SJSA1 (cell line): ENCODE measurements around the gene LGALS13. TPM values are rescaled to one million over a fixed set of nuclear protein-coding genes. Genes with fewer than 3 reads are reported as not detected.
"Not testable (repeated sequence)": the region's sequence is repeated elsewhere in the genome, so short reads cannot be mapped to it uniquely, and the experiment has no call there.

Source experiments
- DNase-seq, 2 experiments: peaks; one replicate each; pipeline ENCODE4 v3.0.0-alpha.2; 2015 to 2020; ENCODE audit warnings: low spot score in 2 of 2, low read depth in 1 of 2
- H3K27ac ChIP-seq: fragments of 250-450 bp; sonication (Bioruptor Pico); 2 replicates; pipeline ENCODE4 v1.5.1; 2020; ENCODE audit warnings: mild to moderate bottlenecking, moderate library complexity
- H3K27me3 ChIP-seq: fragments of 250-450 bp; sonication (Bioruptor Pico); replicated peaks from 2 replicates; pipeline ENCODE4 v1.5.1; 2020; ENCODE audit warnings: mild to moderate bottlenecking, moderate library complexity
- H3K36me3 ChIP-seq: fragments of 250-450 bp; sonication (Bioruptor Pico); 2 replicates; pipeline ENCODE4 v1.5.1; 2020; ENCODE audit warnings: mild to moderate bottlenecking
- H3K4me1 ChIP-seq: fragments of 250-450 bp; sonication (Bioruptor Pico); replicated peaks from 2 replicates; pipeline ENCODE4 v1.6.1; 2021; ENCODE audit warnings: mild to moderate bottlenecking
- H3K4me3 ChIP-seq: fragments of 250-450 bp; sonication (Bioruptor Pico); 2 replicates; pipeline ENCODE4 v1.5.1; 2020; ENCODE audit warnings: mild to moderate bottlenecking
- H3K9me3 ChIP-seq: fragments of 250-450 bp; sonication (Bioruptor Pico); replicated peaks from 2 replicates; pipeline ENCODE4 v1.5.1; 2020; ENCODE audit warnings: mild to moderate bottlenecking
- total RNA-seq: library from RNA; depleted of rRNA; stranded (reverse); fragments of >200 nt; shearing (Covaris generic); gene quantifications from 2 replicates; pipeline ENCODE4 v1.2.3, GENCODE V29; 2014

The LGALS13 gene
- total RNA-seq, 1 experiment from 2014 or later = not detected

- H3K4me3 ChIP-seq = no peak overlapping the region
- no peak overlapping the region for H3K27ac ChIP-seq
- H3K4me1 ChIP-seq = no peaks in the 10 kb centered on the region
- H3K27me3 ChIP-seq = peaks cover 3% of the 10 kb centered on the region; the same call in 1 of the 2 replicates
- H3K9me3 ChIP-seq = no peaks in the 10 kb centered on the region
- no peak for DNase-seq
- no peaks in the 10 kb centered on the region for H3K36me3 ChIP-seq
Measured at GRCh38 chr19:39590265-39590664, 12.1 kb upstream of the LGALS13 start.

GRCh38 chr19:39592381-39592780 lies 9.9 kb upstream of the LGALS13 start:
- Histone ChIP-seq H3K27ac (no peak overlapping the region), H3K27me3 (no peaks in the 10 kb centered on the region; the same call in 1 of the 2 replicates)

GRCh38 chr19:39595950-39596349 lies 6.4 kb upstream of the LGALS13 start:
- no peak for DNase-seq
- Histone ChIP-seq H3K36me3 (no peaks in the 10 kb centered on the region), H3K9me3 (no peaks in the 10 kb centered on the region), H3K4me1 (no peaks in the 10 kb centered on the region), H3K27ac (no peak overlapping the region), H3K27me3 (no peaks in the 10 kb centered on the region; the same call in 1 of the 2 replicates), H3K4me3 (no peak overlapping the region)

More at GRCh38 chr19:39592381-39592780, 9.9 kb upstream of the LGALS13 start:
- Histone ChIP-seq H3K4me3 (no peak overlapping the region), H3K36me3 (no peaks in the 10 kb centered on the region), H3K9me3 (no peaks in the 10 kb centered on the region), H3K4me1 (no peaks in the 10 kb centered on the region)
- DNase-seq = no peak

GRCh38 chr19:39596911-39597310 lies 5.4 kb upstream of the LGALS13 start:
- no peak overlapping the region for H3K27ac ChIP-seq
- no peaks in the 10 kb centered on the region for H3K36me3 ChIP-seq
- no peaks in the 10 kb centered on the region for H3K4me1 ChIP-seq
- H3K4me3 ChIP-seq = no peak overlapping the region
- peaks cover 2% of the 10 kb centered on the region; the same call in 1 of the 2 replicates for H3K27me3 ChIP-seq
- no peak for DNase-seq
- H3K9me3 ChIP-seq = no peaks in the 10 kb centered on the region

GRCh38 chr19:39599116-39599515 lies 3.2 kb upstream of the LGALS13 start:
- DNase-seq = no peak
- Histone ChIP-seq H3K27me3 (peaks cover 2% of the 10 kb centered on the region; the same call in 1 of the 2 replicates), H3K36me3 (no peaks in the 10 kb centered on the region), H3K27ac (no peak overlapping the region), H3K9me3 (no peaks in the 10 kb centered on the region), H3K4me1 (no peaks in the 10 kb centered on the region), H3K4me3 (no peak overlapping the region)

GRCh38 chr19:39603825-39604224 lies 1.5 kb downstream of the LGALS13 start:
- Histone ChIP-seq H3K4me1 (no peaks in the 10 kb centered on the region), H3K27ac (no peak overlapping the region), H3K36me3 (no peaks in the 10 kb centered on the region), H3K9me3 (no peaks in the 10 kb centered on the region), H3K27me3 (peaks cover 20% of the 10 kb centered on the region), H3K4me3 (no peak overlapping the region)
- no peak for DNase-seq

GRCh38 chr19:39607021-39607420 lies 4.7 kb downstream of the LGALS13 start:
- DNase-seq = no peak
- no peaks in the 10 kb centered on the region for H3K36me3 ChIP-seq
- H3K9me3 ChIP-seq = no peaks in the 10 kb centered on the region
- no peaks in the 10 kb centered on the region for H3K4me1 ChIP-seq
- H3K27ac ChIP-seq = no peak overlapping the region
- peaks cover 21% of the 10 kb centered on the region for H3K27me3 ChIP-seq
- H3K4me3 ChIP-seq = no peak overlapping the region

GRCh38 chr19:39607561-39607960 lies 5.2 kb downstream of the LGALS13 start:
- no peaks in the 10 kb centered on the region for H3K36me3 ChIP-seq
- no peak overlapping the region for H3K4me3 ChIP-seq
- no peak overlapping the region for H3K27ac ChIP-seq
- no peak for DNase-seq
- H3K4me1 ChIP-seq = no peaks in the 10 kb centered on the region
- H3K27me3 ChIP-seq = peaks cover 21% of the 10 kb centered on the region
- H3K9me3 ChIP-seq = no peaks in the 10 kb centered on the region

GRCh38 chr19:39613597-39613996 lies 11.3 kb downstream of the LGALS13 start:
- peaks cover 3% of the 10 kb centered on the region for H3K27me3 ChIP-seq
- H3K27ac ChIP-seq = no peak overlapping the region
- no peaks in the 10 kb centered on the region for H3K9me3 ChIP-seq
- H3K4me3 ChIP-seq = no peak overlapping the region
- H3K36me3 ChIP-seq = no peaks in the 10 kb centered on the region
- DNase-seq = no peak
- no peaks in the 10 kb centered on the region for H3K4me1 ChIP-seq

- no peaks in the 10 kb centered on the region for H3K36me3 ChIP-seq
- no peaks in the 10 kb centered on the region for H3K4me1 ChIP-seq
- no peaks in the 10 kb centered on the region for H3K9me3 ChIP-seq
- no peak overlapping the region for H3K4me3 ChIP-seq
- H3K27me3 ChIP-seq = peaks cover 5% of the 10 kb centered on the region; the same call in 1 of the 2 replicates
- DNase-seq = no peak
- H3K27ac ChIP-seq = no peak overlapping the region
Measured at GRCh38 chr19:39617745-39618144, 15.4 kb downstream of the LGALS13 start.

- Histone ChIP-seq H3K27me3 (peaks cover 7% of the 10 kb centered on the region), H3K4me1 (no peaks in the 10 kb centered on the region), H3K36me3 (no peaks in the 10 kb centered on the region), H3K27ac (no peak overlapping the region), H3K4me3 (no peak overlapping the region), H3K9me3 (no peaks in the 10 kb centered on the region)
- DNase-seq = no peak
Measured at GRCh38 chr19:39623946-39624345, 21.6 kb downstream of the LGALS13 start.

GRCh38 chr19:39627631-39628030 lies 25.3 kb downstream of the LGALS13 start:
- not testable (repeated sequence) for H3K36me3 ChIP-seq, DNase-seq, H3K27me3 ChIP-seq, H3K27ac ChIP-seq, H3K4me1 ChIP-seq, H3K4me3 ChIP-seq, H3K9me3 ChIP-seq

GRCh38 chr19:39631178-39631577 lies 28.9 kb downstream of the LGALS13 start:
- no peaks in the 10 kb centered on the region for H3K36me3 ChIP-seq
- 0 out of 2 replicates have a peak, but pooled peaks cover under 1% of the 10 kb centered on the region for H3K27me3 ChIP-seq
- no peak overlapping the region for H3K27ac ChIP-seq
- no peaks in the 10 kb centered on the region for H3K4me1 ChIP-seq
- no peak for DNase-seq
- H3K9me3 ChIP-seq = no peaks in the 10 kb centered on the region
- no peak overlapping the region for H3K4me3 ChIP-seq

GRCh38 chr19:39631626-39632025 lies 29.3 kb downstream of the LGALS13 start:
- Histone ChIP-seq H3K27ac (no peak overlapping the region), H3K36me3 (no peaks in the 10 kb centered on the region), H3K27me3 (no peaks in the 10 kb centered on the region), H3K4me3 (no peak overlapping the region), H3K4me1 (no peaks in the 10 kb centered on the region), H3K9me3 (no peaks in the 10 kb centered on the region)
- no peak for DNase-seq

- H3K9me3 ChIP-seq = no peaks in the 10 kb centered on the region; the same call in 1 of the 2 replicates
- H3K4me1 ChIP-seq = no peaks in the 10 kb centered on the region
- H3K36me3 ChIP-seq = no peaks in the 10 kb centered on the region
- no peaks in the 10 kb centered on the region for H3K27me3 ChIP-seq
- no peak overlapping the region for H3K4me3 ChIP-seq
- DNase-seq = no peak
- no peak overlapping the region for H3K27ac ChIP-seq
Measured at GRCh38 chr19:39637891-39638290, 35.6 kb downstream of the LGALS13 start.
